Activated CD8-positive, alpha-beta T cell treated with anti-CD3 and anti-CD28 coated beads for 36 hours (primary cell): ENCODE results near the gene RPS6KA5. TPM values are rescaled to one million over a fixed set of nuclear protein-coding genes. Genes with fewer than 3 reads are reported as not detected.

Source experiments
- ATAC-seq: fragments of 200-7000 bp; cut with Tn5 transposase; one replicate; pipeline ENCODE4 v1.10.0; 2021; ENCODE audit warnings: mild to moderate bottlenecking, moderate library complexity
- CTCF ChIA-PET: fragments of 350-600 bp; sonication (Branson Sonifier 250); formaldehyde crosslinking; loops from one replicate; lab custom pipeline; 2021; ENCODE audit warnings: antibody characterized with exemption; lab: Charles Lee
- POLR2A ChIA-PET: fragments of 350-600 bp; sonication (Branson Sonifier 250); formaldehyde crosslinking; loops from one replicate; lab custom pipeline; 2021; ENCODE audit warnings: antibody characterized with exemption; lab: Charles Lee
- DNase-seq: peaks from one replicate; pipeline ENCODE4 v3.0.0-alpha.2; 2020
- H3K27ac Mint-ChIP-seq: one replicate; pipeline ENCODE4 v1.8.0; 2021; ENCODE audit warnings: mild to moderate bottlenecking, mixed read lengths
- H3K27me3 Mint-ChIP-seq: one replicate; pipeline ENCODE4 v1.8.0; 2021; ENCODE audit warnings: mixed read lengths
- H3K36me3 Mint-ChIP-seq: one replicate; pipeline ENCODE4 v1.8.0; 2021; ENCODE audit warnings: low read depth, mixed read lengths
- H3K4me1 Mint-ChIP-seq: one replicate; pipeline ENCODE4 v1.8.0; 2021; ENCODE audit warnings: low read depth, mixed read lengths
- H3K4me3 Mint-ChIP-seq: one replicate; pipeline ENCODE4 v1.8.0; 2021; ENCODE audit warnings: mild to moderate bottlenecking, moderate library complexity, mixed read lengths
- H3K9me3 Mint-ChIP-seq: one replicate; pipeline ENCODE4 v1.8.0; 2021; ENCODE audit warnings: mixed read lengths
- CTCF ChIP-seq: fragments of 200-600 bp; IDR thresholded peaks from one replicate; pipeline ENCODE4 v1.8.0; 2022; ENCODE audit warnings: antibody characterized with exemption, mild to moderate bottlenecking
- intact Hi-C: fragments of 100-400 bp; cut with micrococcal nuclease; formaldehyde crosslinking; loops from one replicate; pipeline ENCODE4 v1.10.0; 2022
- total RNA-seq, 2 experiments: library from RNA; stranded (reverse); gene quantifications; one replicate each; pipeline ENCODE4 v1.2.3, GENCODE V29; 2021

The RPS6KA5 gene
- total RNA-seq, 2 experiments from 2014 or later: 12.8 to 12.9 TPM

DNA sequence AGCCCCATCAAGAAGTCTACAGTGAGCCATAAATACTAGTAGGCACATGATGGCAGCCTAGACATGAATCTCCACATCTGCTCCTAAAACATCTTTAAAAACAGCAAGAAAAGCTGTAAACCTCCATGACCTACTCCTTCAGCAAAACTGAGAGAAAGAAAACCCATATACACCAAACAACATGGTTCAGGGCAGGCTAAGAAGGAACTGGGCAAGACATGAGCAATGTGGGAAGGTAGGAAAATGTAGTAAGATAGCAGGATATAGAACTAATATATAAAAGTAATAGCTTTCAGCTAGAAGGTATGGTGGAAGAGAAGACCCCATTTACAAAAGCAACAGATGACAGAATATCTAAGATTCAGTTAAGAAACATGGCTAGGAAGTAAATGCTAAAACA is 88.8 kb downstream of the RPS6KA5 start:
- no peaks in the 10 kb centered on the region for H3K27me3 Mint-ChIP-seq
- no peak overlapping the region for H3K27ac Mint-ChIP-seq
- no peak for TF ChIP-seq CTCF
- CTCF ChIA-PET: interaction anchor here (0.7 to 2.5 kb wide), 4 partner anchors 69 to 202 kb away, joined by 3 to 6 read pairs (median 4); partner anchors contain the start of gene DGLUCY
- peaks cover 42% of the 10 kb centered on the region for H3K4me1 Mint-ChIP-seq
- DNase-seq (no peak), ATAC-seq (no peak)
- intact Hi-C loops: loop anchor here (5.0 kb wide), 1 partner anchor 51 kb away; no protein-coding TSS in a partner anchor
- H3K4me3 Mint-ChIP-seq: no peak overlapping the region
- POLR2A ChIA-PET: no interaction called here
- peaks cover 6% of the 10 kb centered on the region for H3K9me3 Mint-ChIP-seq
- peaks cover 25% of the 10 kb centered on the region for H3K36me3 Mint-ChIP-seq

GRCh38 chr14:90970167-90970600 is 90.3 kb downstream of the RPS6KA5 start:
- Mint-ChIP-seq H3K27me3 (no peaks in the 10 kb centered on the region), H3K9me3 (peaks cover 6% of the 10 kb centered on the region), H3K4me3 (peak overlapping the region; percentile 42), H3K27ac (peak overlapping the region; percentile 89), H3K36me3 (peaks cover 32% of the 10 kb centered on the region), H3K4me1 (peaks cover 49% of the 10 kb centered on the region)
- no peak for TF ChIP-seq CTCF
- DNase-seq (no peak), ATAC-seq (peak; percentile 85)
- ChIA-PET CTCF (interaction anchor here (0.6 to 5.3 kb wide), 10 partner anchors 10 to 326 kb away, joined by 3 to 27 read pairs (median 4); partner anchors contain the start of gene DGLUCY), POLR2A (interaction anchor here (0.7 to 2.6 kb wide), 6 partner anchors 53 to 145 kb away, joined by 3 to 15 read pairs (median 6); partner anchors contain the start of genes DGLUCY and RPS6KA5)
- intact Hi-C loops: loop anchor here (1.0 to 5.0 kb wide), 2 partner anchors 52 to 108 kb away; no protein-coding TSS in a partner anchor

DNA sequence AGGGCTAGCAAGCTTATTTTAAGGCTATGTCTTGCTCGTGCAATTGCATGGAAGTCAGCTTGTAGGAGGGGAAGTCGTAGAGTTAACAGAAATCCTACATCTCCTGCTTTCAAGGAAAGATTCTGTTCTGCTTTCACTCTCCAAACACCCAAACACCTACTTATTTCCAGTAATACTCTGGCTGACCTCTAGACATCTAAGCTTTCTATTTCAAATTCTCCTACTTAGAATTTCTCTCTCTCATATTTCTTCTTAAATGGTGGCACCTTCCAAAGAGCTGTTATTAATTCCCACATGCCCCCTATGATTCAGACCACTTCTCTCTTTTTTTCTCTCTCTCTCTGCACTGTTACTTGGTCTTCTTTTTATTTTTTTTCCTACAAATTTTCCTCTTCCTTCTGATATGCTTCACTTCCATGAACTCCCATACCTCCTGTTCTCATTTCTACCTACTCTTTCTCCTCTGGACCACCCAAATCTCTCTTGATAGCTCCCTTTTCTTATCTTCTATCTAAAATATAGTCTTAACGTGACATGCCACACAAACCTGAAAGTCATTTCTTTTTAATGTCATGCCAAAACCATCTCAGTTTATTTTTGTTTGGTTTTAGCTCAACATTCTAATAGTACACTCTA is 90.8 kb downstream of the RPS6KA5 start:
- peaks cover 32% of the 10 kb centered on the region for H3K36me3 Mint-ChIP-seq
- peak overlapping the region; percentile 89 for H3K27ac Mint-ChIP-seq
- DNase-seq (no peak), ATAC-seq (peak; percentile 69)
- CTCF ChIA-PET: interaction anchor here (0.6 to 5.3 kb wide), 12 partner anchors 10 to 327 kb away, joined by 3 to 27 read pairs (median 3); partner anchors contain the start of gene DGLUCY
- no peak for TF ChIP-seq CTCF
- peaks cover 49% of the 10 kb centered on the region for H3K4me1 Mint-ChIP-seq
- peaks cover 6% of the 10 kb centered on the region for H3K9me3 Mint-ChIP-seq
- no peaks in the 10 kb centered on the region for H3K27me3 Mint-ChIP-seq
- intact Hi-C loops: loop anchor here (1.0 to 5.0 kb wide), 3 partner anchors 53 to 109 kb away; no protein-coding TSS in a partner anchor
- POLR2A ChIA-PET: interaction anchor here (0.7 to 2.6 kb wide), 7 partner anchors 10 to 146 kb away, joined by 3 to 15 read pairs (median 6); partner anchors contain the start of genes DGLUCY and RPS6KA5
- H3K4me3 Mint-ChIP-seq: peak overlapping the region; percentile 42

GRCh38 chr14:90968025-90968424 is 92.4 kb downstream of the RPS6KA5 start:
- DNase-seq: no peak
- H3K27me3 Mint-ChIP-seq: no peaks in the 10 kb centered on the region
- POLR2A ChIA-PET: interaction anchor here (0.7 kb wide), 1 partner anchor 116 kb away, joined by 4 read pairs; no protein-coding TSS in a partner anchor
- peaks cover 6% of the 10 kb centered on the region for H3K9me3 Mint-ChIP-seq
- intact Hi-C loops: loop anchor here (5.0 kb wide), 1 partner anchor 61 kb away; no protein-coding TSS in a partner anchor
- TF ChIP-seq CTCF: no peak
- CTCF ChIA-PET: interaction anchor here (1.0 to 5.3 kb wide), 2 partner anchors 8 to 65 kb away, joined by 3 to 27 read pairs; no protein-coding TSS in a partner anchor
- H3K4me1 Mint-ChIP-seq: peaks cover 49% of the 10 kb centered on the region
- H3K4me3 Mint-ChIP-seq: no peak overlapping the region
- peaks cover 29% of the 10 kb centered on the region for H3K36me3 Mint-ChIP-seq
- ATAC-seq: no peak
- peak overlapping the region; percentile 30 for H3K27ac Mint-ChIP-seq
